NCI-H748 (cell line): ENCODE results near the gene PLAAT3.
"Not testable (repeated sequence)": the region's sequence is repeated elsewhere in the genome, so short reads cannot be mapped to it uniquely, and the experiment has no call there.

Experiments
- DNase-seq: peaks from one replicate; lab custom pipeline; 2025; ENCODE audit not compliant: unreplicated experiment; lab: John Stamatoyannopoulos, UW

PLAAT3 gene

GRCh38 chr11:63542506-63542905, 71.7 kb downstream of the PLAAT3 start:
- not testable (repeated sequence) for DNase-seq

DNA sequence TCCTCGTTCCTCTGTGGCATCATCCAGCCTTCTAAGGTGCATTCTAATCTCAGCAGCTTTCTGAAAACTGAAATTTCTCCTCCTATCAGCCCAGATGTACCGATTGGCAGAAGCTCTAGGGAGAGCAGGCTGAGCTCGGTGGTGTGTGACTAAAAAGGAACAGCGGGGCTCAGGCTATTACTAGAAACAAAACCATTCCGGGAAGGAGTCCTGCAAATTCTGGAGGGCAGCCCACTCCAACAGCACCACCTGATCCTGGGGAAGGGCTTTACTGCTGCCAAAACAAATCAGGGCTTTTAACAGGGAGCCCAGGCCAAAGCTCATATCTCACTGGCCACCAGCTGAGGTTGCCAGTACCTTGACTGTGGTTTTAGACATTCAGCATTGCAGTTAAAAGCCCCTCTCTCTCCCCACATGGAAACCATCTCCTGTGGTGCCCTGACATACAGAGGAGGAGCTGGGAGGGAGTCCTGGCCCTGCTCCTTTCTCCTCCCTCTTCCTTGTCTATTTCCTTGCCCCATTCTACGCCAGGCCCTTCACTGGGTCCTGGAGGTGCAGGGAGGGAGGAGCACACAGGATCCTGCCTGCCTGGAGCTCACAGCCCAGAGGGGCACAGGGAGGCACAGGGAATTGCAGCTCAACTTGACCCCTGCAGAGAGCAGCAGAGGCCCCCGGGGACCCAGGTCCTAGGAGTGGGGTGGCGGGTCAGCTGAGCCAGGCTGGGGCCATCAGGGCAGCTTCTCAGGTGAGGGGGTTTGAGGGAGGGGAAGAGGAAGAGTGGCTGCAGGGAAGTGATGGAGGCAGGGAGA, 76.7 kb downstream of the PLAAT3 start:
- DNase-seq = no peak

DNA sequence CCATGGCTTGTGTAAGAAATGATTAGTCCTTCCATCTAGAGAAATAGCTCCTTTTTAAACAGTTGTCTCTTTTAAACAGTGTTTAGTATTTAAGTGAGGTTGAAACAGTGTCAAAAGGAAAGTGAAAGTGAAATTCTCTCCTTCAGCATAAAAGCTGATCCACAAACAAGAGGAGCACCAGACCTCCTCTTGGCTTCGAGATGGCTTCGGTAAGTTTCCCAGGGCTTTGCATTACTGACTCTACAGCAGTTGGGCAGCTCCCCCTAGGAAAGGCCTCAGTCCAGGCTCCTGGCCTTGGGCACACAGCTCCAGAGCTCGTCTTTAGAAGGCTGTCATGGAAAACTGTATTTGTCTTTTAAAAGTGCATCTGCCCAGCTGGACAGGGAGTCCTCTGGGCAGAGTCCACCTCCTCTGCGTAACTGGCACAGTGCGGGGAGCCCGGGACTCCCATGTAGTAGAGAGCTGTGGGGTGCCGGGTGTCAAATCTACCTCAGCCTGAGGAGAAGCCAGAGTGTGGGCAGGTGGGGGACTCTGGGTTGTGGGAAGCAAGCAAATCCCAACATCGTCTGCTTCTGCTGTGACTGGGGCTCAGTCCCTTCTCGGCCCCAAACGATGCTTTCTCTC, 77.5 kb downstream of the PLAAT3 start, which contains the start of gene PLAAT4:
Gene PLAAT4, plus strand, starts transcription at position 140 of the 624 bp plus-strand sequence. Its CDS starts 61 bp downstream, at position 201.
- no peak for DNase-seq

- DNase-seq = no peak
Observed at GRCh38 chr11:63535734-63536133, 78.5 kb downstream of the PLAAT3 start.

- DNase-seq = no peak
Observed at GRCh38 chr11:63534895-63535461, 79.3 kb downstream of the PLAAT3 start.

- DNase-seq = no peak
Observed at GRCh38 chr11:63534076-63534475, 80.2 kb downstream of the PLAAT3 start.

DNA sequence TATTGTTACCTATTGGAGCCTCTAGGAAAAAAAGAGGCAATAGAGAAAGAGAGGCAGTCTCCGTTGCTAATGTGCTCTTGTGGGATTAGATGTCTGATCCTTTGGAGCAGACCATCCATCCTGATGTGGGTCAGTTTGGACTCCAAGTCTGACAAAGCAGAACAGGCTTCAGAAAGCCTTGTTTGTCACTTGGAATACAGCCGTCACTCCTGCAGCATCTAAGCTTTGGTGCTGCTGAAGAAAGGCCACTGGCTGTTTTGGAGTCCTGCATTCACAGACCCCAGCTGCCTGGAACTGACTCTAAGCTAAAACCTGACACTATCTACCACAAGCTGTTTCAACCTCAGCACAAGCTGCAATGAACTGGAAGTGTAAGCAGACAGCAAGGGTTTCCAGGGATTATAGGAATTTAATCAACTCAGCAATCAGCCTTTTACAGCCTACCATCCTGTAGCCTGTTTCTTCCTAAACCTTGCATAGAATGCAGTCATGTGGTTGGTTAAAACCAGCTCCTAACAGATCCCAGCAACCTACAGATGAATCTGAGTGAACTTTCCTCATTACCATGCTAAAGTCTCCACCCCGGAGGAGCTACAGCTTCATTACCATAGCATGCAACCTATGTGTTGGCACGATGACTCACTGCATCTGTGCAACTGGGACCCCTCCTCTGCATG, 81.3 kb downstream of the PLAAT3 start:
- DNase-seq = no peak

GRCh38 chr11:63532117-63532516, 82.1 kb downstream of the PLAAT3 start:
- no peak for DNase-seq

GRCh38 chr11:63531074-63531792, 83.0 kb downstream of the PLAAT3 start:
- not testable (repeated sequence) for DNase-seq

- DNase-seq = no peak
Observed at GRCh38 chr11:63530021-63530420, 84.2 kb downstream of the PLAAT3 start.

GRCh38 chr11:63529373-63529772, 84.9 kb downstream of the PLAAT3 start:
- DNase-seq = not testable (repeated sequence)

GRCh38 chr11:63528729-63529278, 85.4 kb downstream of the PLAAT3 start:
- not testable (repeated sequence) for DNase-seq

DNA sequence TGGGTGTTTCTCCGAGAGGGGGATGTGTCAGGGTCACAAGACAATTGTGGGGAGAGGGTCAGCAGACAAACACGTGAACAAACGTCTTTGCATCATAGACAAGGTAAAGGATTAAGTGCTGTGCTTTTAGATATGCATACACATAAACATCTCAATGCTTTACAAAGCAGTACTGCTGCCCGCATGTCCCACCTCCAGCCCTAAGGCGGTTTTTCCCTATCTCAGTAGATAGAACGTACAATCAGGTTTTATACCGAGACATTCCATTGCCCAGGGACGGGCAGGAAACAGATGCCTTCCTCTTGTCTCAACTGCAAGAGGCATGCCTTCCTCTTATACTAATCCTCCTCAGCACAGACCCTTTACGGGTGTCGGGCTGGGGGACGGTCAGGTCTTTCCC, 86.1 kb downstream of the PLAAT3 start:
- not testable (repeated sequence) for DNase-seq

- no peak for DNase-seq
Observed at GRCh38 chr11:63527667-63528066, 86.6 kb downstream of the PLAAT3 start.
